Neural progenitor cell (in vitro differentiated cells): Measurements from ENCODE around the gene PRPH2.

Experiments used
- CTCF ChIP-seq: fragments of 200-600 bp; sonication (generic); IDR thresholded peaks from 2 replicates; pipeline ENCODE4 v1.5.1; 2017; ENCODE audit warnings: antibody characterized with exemption, mild to moderate bottlenecking
- EZH2 ChIP-seq: fragments of 200-600 bp; sonication (generic); IDR thresholded peaks from 2 replicates; pipeline ENCODE4 v1.6.1; 2017; ENCODE audit warnings: antibody characterized with exemption, mild to moderate bottlenecking, moderate library complexity

- TF ChIP-seq CTCF, result no peak
- no peak for TF ChIP-seq EZH2
These were observed 24.2 kb downstream of the PRPH2 start for GRCh38 chr6:42698217-42698616.
